GM21526 (cell line): ENCODE measurements around the gene DIP2B.
"Not testable (repeated sequence)": the region's sequence is repeated elsewhere in the genome, so short reads cannot be mapped to it uniquely, and the experiment has no call there.

Experiments
- ATAC-seq: cut with Tn5 transposase; IDR thresholded peaks from one replicate; pipeline ENCODE4 v1.9.1; 2021; ENCODE audit warnings: moderate library complexity; ENCODE audit not compliant: unreplicated experiment, low FRiP score

The DIP2B gene

DNA sequence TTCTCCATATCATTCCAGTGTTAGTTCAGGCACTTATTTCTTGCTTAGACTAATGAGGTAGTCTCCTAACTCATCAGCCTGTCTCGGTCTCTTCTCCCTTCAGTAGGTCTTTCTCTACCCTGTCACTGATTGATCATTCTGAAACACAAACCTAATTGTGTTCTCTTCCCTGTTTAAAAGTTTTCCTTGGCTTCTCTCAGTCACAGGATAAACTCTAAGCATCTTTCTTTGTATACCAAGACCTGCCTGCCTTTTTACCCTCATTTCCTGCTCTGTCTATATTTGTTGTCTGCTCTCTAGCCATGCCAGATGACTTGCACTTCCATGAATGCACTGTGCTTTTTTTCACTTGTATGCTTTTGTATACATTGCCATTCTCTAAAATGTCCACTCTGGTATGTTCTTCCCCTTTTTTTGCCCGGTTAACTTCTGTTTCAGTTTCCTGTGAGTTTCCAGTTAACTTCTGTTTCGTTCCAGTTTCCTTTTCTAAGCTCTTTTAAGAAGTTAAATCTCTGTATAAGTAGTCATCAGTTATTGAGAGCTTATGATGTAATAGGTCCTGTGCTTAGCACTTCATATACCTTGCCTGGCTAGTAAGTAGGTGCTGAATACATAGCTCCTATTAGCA is 12.8 kb downstream of the DIP2B start:
- ATAC-seq: peak; percentile 59

DNA sequence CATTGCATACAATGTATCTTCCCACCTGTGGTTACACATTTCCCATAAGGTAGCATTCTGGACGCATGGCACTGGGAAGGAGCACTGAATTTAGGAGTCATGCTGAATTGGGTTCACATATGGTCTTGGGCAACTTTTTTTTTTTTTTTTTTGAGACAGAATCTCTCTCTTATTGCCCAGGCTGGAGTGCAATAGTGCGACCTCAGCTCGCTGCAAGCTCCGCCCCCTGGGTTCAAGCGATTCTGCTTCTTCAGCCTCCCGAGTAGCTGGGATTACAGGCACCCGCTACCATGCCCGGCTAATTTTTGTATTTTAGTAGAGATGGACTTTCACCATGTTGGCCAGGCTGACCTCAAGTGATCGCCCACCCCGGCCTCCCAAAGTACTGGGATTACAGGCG is 13.3 kb downstream of the DIP2B start:
- ATAC-seq: no peak

DNA sequence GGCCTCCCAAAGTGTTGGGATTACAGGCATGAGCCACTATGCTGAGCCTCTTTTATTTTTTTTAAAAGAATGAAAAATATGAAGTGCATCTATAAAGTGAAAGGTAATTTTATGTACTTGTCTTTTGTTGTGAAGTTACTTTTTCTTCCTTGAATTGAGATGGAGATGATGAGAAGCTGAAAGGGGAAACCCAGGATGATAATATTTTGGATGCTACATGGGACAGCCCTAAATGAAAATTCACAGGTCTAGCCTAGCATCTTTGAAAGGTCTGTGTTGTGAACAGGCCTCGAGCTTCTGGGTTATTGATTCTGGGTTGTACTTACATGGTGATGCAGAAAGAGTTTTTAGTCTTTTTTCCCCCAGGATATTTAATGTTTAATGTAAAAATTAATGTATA is 14.6 kb downstream of the DIP2B start:
- ATAC-seq: no peak

DNA sequence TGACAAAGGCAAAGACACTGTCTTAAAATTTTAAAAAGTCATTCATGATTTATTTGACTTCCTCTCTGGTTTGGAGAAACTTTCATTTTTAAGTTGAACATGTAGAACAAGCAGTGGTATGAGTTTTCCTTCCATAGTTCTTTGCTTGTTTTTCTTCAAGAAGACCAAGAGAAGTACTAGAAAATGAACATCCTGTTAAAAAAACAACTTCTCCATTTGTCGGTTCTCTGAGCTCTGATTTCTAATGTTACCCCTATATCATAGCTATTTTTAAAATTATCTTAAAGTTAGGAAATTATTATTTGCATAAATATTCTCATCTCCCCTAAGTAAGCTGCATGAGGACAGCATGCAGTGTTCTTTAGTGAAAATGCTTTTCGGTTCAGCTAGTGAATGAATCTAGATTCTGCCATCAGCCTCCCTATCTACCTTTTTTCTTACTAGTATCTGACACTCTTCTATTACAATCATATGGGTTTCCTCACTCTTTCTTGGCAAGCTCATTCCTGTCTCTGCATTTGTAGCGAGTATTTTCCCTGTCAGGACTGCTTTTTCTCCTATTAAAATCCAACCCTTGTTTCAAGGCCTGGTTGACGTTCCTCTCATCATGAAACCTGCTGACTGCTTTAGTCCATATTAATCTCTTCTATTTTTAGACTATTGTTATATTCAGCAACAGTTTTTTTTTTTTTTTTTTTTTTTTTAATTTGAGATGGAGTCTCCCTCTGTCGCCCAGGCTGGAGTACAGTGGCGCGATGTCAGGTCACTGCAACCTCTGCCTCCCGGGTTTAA is 15.8 kb downstream of the DIP2B start:
- ATAC-seq: no peak

DNA sequence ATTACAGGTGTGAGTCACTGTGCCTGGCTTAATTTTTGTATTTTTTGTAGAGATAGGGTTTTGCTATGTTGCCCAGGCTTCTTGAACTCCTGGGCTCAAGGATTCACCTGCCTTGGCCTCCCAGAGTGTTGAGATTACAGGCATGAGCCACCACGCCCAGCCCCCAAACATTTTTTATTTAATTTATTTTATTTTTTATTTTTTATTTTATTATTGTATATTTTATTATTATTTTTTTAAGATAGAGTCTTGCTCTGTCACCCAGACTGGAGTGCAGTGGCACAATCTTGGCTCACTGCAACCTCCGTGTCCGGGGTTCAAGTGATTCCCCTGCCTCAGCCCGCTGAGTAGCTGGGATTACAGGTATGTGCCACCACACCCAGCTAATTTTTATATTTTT is 17.0 kb downstream of the DIP2B start:
- ATAC-seq: not testable (repeated sequence)

DNA sequence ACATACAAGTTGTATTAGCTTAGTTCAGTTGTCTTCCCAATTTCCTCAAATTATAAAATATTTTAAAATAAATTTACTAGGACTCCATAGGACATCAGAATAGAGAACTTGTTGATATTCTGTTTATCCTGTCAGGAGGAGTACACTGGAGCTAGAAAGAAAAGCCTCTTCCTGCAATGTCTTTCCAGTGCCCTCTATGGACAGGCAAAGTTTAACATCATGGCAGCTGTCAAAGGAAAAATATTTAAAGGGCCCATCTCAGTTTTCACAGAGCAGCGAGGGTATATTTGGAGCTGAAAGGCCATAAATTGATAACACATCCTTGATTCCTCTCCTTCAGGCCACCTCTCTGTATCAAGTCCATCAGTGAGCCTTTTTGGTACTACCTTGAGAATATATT is 19.0 kb downstream of the DIP2B start:
- no peak for ATAC-seq

DNA sequence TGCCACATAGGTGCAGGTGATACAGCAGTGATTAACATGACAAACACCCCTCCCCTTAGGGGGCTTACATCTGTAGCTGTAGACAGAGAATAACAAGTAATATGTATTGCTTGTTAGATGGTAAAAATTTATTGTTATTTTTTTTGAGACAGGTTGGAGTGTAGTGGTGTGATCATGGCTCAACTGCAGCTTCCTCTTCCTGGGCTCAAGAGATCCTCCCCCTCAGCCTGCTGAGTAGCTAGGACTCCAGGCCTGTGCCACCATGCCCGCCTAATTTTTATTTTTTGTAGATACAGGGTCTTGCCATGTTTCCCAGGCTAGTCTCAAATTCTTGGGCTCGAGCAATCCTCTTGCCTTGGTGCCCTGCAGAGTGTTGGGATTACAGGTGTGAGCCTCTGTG is 19.8 kb downstream of the DIP2B start:
- no peak for ATAC-seq

DNA sequence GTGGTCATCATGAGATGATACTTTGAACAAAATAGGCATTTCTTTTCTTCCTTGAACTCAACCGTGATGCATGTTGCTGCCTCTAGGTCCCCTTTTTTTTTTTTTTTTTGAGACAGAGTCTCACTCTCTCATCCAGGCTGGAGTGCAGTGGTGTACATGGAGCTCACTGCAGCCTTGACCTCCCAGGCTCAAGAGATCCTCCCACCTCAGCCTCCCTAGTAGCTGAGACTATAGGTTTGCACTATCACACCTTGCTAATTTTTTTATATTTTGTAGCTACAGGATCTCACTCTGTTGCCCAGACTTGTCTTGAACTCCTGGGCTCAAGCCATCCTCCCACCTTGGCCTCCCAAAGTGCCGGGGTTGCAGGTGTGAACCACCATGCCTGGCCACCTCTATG is 20.6 kb downstream of the DIP2B start:
- no peak for ATAC-seq

DNA sequence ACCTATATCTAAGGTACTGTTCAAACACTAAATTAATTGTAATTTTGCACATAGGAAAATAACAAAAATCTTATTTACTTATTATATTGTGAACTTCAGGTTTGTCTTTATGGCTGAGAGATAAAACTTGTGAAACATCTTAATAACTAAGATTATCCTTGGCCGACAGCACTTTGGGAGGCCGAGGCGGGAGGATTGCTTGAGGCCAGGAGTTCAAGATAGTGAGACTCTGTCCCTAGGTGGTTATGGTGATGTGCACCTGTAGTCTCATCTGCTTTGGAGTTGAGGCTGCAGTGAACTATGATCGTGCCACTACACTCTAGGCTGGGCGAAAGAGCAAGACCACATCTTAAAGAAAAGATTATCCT is 22.6 kb downstream of the DIP2B start:
- no peak for ATAC-seq

DNA sequence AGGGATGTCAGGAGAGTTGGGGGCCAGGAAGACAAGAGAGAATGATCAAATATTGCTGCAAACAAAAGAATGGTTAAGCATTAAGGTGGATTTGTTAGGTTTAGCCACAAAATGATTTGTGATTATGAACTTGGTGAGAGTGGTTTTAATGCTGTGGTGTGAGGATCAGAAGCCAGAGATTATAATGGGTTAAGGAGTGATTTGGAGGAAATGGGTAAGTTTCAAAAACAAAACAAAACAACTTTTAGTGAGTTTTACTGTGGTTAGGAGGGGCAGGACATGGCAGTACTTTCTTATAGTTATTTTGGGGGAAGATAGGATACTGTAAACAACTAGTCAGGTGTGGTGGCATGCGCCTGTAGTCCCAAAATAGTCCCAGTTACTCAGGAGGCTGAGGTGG is 24.0 kb downstream of the DIP2B start:
- no peak for ATAC-seq

DNA sequence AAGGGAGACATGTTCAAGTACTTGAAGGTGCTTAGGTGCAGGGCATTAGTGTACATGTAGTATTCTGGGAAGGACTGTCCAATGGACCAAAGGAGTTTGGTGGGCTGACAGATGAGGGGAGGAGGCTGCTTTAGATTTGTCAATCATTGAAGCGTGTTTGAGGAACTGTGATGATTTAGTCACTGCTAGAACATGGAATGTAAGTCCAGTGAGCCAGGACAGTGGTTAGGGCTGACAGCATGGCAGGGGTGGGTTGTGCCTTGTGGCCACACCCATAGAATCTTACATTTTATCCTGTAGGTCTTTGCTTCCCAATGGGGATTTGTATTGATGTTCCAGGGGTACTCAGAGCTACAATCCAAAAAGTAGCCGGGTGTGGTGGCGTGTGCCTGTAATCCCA is 24.6 kb downstream of the DIP2B start:
- no peak for ATAC-seq

DNA sequence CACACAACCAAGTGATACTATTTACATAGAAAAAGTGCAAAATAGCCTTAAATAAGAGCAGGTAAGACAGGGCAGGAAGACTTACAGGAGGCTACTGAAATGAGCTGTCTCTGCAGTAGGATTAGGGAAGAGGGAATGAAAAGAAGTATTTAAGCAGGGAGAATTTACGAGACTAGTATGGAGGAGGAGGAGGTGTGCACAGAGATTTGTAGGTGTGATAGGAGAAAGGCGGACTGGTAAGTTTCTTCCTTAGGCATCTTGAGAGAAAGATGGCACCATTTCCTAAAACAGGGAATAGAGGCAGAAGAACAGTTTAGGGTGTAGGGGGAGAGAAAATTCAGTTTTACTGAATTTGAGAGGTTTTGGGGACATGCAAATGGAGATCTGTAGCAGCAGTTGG is 25.7 kb downstream of the DIP2B start:
- ATAC-seq: no peak

DNA sequence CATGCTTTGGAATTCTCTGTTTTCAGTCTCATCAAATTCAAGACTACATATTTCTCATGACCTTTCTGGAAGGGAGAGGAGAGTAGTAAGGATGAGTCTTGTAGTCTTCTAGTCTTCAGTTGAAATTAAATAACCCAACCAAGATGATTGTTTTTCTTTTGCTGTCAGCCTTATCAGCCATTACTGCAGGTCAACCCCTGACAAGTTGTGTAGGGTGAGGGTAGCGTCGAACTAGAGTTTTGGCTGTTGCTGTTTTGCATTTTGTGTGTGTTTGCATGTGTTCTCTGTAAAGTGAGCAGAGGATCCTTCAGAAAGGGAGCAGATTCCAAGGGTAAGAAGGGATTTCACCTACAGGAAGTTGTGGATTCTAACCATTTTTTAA is 28.4 kb downstream of the DIP2B start:
- no peak for ATAC-seq

DNA sequence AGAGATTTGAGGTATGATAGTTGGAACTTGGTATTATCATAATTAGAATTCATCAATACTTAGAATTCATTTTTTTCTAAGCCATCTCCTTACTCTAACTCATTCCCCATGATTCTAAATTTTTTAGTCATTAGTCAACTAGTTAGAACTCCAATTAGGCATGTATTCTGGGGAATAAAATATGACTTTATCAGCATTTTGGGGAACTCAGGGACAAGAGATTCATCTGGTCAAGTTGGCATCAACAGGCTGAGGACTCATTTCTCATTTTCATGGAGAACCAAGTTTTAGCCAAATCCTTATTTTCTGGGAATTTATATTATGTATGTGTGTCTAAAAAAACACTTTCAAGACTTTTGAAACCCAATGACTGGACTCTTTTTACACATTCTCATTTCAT is 29.2 kb downstream of the DIP2B start:
- no peak for ATAC-seq

DNA sequence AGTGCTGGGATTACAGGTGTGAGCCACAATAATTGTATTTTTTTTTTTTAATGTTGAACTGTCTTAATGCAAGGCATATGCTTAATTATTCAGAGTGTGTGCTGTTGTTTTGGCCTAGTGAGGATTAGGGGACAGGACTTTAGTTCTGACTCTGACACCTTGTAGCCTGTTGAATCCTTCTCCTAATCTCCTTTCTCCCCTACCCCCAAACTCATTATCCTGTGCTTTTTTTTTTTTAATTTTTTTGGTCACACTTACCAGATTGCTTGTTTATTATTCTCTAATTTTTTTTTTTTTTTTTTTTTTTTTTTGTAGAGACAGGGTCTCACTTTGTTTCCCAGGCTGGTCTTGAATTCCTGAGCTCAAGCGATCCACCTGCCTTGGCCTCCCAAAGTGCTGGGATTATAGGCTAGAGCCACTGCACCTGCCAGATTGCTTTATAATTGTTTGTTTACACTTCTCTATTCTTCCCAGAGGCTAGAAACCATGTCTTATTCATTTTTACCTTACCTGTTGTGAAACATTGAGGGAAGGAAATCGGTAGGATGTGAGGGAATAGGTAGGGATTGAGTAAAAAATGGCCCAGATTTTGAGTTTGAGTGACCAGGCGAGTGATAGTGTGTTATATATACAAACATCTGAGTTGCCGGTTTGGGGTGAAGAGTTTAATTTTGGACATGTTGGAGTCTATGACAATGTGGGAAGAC is 32.2 kb downstream of the DIP2B start:
- ATAC-seq: no peak

DNA sequence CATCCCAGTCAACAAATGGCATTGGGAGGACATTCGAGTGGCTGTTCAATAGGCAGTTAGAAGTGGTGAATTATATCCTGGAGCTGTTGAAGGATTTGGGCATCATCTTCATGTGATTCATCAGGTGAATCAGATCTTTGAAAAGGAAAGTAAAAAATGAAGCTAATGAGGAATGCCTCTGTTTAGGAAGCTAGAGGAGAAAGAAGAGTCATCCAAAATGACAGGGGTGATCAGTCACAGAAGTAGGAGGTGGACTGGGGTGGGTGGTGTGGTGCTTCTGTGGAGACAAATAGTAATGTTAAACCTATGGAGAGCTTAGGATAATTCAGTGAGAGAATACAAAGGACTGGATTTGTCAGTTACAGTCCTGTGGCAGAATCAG is 32.7 kb downstream of the DIP2B start:
- ATAC-seq: no peak

DNA sequence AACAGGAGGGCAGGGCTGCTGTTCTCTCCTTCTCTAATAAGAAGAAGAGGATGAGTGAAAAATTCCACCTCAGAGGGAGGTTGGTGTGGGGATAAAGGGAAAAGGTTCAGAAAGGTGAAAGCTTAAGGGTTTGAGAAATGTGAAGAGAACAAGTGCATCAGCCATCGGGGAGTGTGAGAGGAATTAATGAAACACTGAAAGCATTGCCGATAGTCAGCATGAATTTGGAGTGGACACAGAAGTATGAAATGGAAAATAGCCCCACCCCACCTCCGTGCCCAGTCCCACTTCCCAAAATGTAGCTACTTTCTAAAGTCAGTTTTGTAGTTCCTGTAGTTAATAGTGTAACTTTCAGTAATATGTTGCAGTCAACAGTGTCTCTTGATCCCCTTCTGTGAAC is 33.4 kb downstream of the DIP2B start:
- ATAC-seq: no peak

DNA sequence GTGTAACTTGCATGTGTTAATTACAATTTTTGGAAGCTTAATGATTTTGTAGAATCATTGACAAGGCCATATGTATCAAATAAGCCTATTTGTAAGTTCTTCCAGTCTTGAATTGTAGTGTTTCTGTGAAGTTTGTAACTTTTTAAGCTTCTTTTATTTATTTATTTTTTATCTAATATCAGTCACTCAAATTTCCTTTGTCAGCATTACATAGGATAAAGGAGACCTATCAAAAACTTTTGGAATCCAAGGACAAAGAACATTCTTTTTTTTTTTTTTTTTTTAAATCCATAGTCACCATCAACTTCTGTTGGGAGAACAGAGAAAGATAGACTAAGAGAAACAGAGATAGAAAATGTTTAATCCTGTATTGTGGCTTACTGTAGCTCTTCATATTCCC is 36.4 kb downstream of the DIP2B start:
- ATAC-seq: no peak

DNA sequence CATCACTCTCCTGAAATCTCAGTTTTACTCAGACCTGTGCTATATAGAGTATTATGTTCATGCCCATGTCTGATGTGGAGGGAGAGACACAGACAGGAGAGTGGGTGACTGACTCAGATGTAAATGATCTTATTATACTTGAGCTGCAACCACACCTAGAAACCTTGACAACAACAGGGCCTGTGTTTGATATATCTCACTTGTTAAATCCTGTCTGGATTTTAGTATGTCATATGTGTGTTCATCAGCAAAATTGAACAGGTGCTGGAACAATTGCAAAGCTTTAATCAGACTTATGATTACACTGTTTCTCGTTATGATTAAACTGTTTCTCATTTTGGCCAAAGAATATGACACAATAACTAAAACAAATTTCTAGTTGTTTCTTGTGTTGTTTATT is 37.7 kb downstream of the DIP2B start:
- no peak for ATAC-seq

DNA sequence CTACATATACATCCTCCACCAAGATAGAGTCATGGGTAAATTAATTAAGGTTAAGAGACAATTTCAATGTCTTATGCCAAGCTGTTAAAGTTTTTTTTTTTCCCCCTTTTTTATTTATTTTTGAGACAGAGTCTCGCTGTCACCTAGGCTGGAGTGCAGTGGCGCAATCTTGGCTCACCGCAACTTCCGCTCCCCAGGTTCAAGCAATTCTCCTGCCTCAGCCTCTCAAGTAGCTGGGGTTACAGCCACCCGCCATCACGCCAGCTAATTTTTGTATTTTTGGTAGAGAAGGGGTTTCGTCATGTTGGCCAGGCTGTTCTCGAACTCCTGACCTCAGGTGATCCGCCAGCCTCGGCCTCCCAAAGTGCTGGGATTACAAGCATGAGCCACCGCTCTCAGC is 38.4 kb downstream of the DIP2B start:
- not testable (repeated sequence) for ATAC-seq

DNA sequence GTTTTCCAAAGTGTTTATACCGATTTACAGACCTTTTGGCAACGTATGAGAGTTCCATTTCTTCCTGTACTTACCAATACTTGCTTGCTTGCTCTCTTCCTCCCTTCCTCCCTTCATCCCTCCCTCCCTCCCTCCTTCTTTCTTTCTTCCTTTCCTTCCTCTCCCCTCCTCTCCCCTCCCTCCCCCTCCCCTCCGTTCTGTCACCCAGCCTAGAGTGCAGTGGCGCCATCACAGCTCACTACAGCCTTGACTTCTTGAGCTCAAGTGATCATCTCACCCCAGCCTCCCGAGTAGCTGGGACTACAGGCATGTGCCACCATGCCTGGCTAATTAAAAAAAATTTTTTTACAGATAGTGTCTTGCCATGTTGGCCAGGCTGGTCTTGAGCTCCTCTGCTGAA is 40.4 kb downstream of the DIP2B start:
- ATAC-seq: no peak

DNA sequence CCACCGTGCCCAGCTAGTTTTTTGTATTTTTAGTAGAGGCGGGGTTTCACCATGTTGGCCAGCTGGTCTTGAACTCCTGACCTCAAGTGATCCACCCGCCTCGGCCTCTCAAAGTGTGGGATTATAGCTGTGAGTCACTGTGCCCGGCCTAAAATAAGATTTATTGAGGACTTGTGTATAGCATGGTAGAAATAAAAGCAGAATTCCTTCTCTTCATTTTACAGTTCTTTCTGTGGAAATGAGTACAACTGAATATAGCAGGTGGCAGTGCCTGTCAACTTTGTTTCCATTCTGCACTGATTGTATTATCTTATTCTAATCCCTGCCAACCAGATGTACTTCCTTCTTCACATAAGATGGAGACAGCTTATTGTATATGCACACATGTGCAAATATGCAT is 41.0 kb downstream of the DIP2B start:
- ATAC-seq: no peak
